Stimulated activated CD4-positive, alpha-beta T cell treated with anti-CD3 and anti-CD28 coated beads, Interleukin-15, amount 100 ng/mL, for 1 hour (primary cell): ENCODE measurements around the gene PRKRIP1.
"Not testable (repeated sequence)": the region's sequence is repeated elsewhere in the genome, so short reads cannot be mapped to it uniquely, and the experiment has no call there.

Experiments
- DNase-seq, 2 donors: peaks; one replicate each; pipeline ENCODE4 v3.0.0-alpha.2; 2020; ENCODE audit warnings: low read depth in 1 of 2, low spot score in 1 of 2

Gene PRKRIP1

DNA sequence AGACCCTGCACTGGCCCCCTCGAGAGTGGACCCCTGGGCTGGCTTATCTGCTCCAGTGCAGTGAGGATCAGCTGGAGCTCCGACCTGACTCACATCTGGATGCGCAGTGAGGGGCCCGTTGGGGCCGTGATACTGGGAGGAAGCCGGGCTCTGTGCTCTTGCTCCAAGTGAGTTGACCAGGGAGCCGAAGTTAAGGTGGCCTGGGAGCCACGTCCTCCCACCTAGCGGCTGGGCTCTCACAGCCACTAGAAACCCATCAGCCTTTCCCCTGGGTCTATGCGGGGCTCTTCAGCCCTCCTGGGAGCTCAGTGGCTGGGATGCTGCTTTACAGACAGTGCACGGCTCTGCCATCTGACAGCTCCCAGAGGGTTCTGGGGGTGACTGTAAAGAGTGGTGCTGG is 59.4 kb downstream of the PRKRIP1 start:
- no peak for DNase-seq

DNA sequence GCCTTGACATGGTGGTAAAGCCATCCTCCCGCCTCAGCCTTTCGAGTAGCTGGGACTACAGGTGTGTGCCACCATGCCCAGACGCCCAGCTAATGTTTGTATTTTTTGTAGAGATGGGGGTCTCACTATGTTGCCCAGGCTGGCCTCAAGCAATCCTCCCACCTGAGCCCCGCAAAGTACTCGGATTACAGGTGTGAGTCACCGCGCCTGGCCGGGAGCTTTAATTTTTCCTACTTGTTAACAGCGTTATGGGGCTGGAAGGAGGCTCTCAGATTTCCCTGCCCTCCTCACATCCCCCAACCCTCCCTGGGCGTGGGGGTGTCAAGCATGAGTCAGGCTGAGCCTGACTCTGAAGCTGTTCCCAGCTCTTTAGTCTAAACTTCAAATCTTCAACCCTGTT is 60.2 kb downstream of the PRKRIP1 start:
- DNase-seq, result no peak

DNA sequence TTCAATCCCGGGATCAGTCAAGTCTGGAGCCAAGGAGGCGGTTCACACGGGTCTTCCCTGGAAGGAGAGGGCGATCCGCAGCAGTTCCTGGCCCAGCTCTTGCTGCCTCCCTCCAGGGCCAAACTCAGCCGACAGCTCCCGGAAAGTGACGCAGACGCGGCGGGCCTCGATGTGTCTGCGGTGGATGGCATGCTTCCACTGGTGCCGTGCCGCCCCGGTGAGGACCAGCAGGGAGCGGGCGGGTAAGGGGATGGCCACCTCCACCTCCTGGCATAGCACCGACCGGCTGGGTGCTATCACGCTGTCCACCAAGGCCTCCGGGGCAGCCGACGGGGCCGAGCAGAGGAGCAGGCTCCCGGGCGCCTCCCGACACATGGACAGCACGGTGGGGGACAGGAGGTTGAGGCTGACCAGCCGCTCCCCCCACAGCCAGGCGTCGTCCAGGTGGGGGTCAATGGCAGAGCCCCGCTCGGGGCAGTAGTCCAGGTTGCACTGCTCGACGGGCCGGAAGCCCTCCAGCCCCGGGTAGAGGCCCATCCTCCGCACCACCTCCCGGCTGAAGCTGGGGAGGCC is 61.3 kb downstream of the PRKRIP1 start:
- DNase-seq, result no peak

DNA sequence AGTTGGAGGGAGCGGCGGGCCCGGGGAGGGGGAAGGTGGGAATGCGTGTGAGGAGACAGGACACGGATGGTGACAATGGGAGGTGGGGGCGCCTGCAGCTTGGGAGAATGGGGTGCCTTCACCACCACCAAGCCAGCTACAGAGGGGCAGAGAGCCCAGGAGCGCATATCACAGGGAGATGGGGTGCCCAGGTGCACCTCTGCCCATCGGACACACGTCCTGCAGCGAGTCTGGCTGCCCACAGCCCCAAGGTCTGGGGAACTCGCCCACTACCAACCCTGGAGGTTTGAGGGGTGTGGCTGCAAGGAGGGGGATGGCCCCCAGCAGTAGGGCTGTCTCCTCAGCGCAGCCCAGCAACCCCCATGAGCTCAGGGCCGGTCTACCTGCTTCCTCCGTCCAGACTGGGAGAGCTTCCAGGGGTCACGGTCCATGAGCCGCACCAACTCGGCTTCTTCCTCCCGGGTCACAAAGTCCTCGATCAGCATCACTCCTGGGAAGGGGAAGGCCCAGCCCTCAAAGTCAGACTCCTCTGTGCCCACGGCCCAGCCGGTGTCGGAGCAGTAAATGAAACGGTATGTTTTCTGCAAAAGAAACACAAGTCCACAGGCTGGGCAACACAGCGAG is 63.2 kb downstream of the PRKRIP1 start:
- DNase-seq, result no peak

DNA sequence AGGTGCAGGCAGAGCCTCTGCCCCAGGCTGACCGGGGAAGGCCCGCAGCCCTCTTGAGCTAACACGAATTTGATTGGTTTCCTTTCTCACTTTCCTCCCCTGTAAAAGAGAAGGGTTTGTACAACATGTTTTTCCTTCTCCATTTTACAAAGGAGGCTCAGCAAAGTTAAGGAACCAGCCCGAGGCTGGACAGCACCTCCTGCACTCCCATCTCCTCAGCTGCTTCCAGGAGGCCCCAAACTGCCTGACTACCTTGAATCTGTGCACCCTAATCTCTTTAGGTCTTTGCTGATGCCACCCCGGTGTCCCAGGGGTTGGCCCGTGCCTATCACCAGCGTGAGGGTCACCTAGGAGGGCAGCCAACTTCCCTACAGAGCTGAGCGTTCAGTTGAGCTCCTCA is 64.3 kb downstream of the PRKRIP1 start:
- DNase-seq, result no peak

DNA sequence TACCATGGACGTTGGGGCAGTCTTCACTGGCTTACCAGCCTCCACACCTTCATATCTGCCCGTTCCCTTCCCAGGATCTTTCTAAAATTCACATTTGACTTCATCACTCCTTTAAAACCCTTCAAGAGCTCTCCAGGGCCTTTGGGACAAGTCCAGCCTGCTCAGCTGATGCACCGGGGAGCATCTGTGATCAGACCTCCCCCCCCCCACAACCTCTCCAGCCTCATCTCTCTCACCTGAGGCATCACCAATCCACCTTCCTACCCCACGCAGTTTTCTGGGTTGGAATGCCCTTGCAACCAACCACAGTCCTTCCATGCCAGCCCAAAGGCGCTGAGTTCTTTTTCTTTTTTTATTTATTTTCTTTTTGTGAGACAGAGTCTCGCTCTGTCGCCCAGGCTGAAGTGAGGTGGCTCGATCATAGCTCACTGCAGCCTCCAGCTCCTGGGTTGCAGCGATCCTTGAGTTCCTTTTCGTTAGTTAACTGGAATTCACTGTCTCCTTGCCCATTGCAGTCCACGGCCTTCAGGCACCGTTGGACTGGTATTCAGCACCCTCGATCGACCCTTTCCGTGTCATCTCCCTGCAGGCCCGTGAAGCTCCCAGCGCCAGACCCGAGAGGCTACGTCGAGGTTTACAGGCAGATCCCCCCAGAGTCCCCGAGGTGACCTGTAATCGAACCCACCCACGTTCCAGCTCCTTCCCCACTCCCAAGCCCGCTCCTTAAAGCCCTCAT is 67.8 kb downstream of the PRKRIP1 start:
- DNase-seq, result no peak

DNA sequence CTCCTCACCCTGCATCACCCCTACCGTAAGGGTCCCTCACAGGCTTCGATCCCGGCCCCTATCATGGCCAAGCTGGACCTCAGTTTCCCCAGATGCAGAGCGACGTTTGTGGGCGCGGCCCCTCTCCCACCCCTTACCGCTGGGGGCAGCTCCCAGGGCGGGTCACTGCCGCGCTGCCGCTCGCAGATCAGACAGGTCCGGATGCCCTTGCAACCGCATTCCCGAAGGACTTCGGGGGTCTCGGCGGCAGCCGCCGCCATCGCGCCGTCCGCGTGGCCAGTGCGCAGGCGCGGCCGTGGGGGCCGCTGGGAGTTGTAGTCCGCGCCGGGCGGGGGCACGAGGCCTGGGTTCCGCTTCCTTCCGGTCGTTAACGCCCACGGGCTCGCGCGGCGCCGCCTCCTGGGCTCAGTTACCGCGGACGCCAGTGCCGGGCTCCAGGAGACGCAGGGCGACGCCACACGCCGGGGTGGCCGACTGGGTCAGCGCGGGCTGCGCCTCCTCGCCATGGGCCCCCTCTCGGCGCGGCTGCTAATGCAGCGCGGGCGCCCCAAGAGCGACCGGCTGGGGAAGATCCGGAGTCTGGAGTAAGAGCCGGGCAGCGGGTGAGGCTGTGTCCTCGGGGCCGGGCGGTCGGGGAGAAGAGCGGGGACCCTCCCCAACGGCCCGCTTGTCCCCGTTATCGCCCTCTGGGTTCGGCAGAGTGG is 68.6 kb downstream of the PRKRIP1 start, which contains the start of the genes ALKBH4 and LRWD1:
Gene ALKBH4, minus strand, starts transcription at position 287 of the 704 bp plus-strand sequence. Its CDS starts 27 bp downstream, at position 260.
Gene LRWD1, plus strand, starts transcription at position 408 of the 704 bp plus-strand sequence. Its CDS starts 97 bp downstream, at position 505.
- DNase-seq, result peak; percentile 90 to 96

DNA sequence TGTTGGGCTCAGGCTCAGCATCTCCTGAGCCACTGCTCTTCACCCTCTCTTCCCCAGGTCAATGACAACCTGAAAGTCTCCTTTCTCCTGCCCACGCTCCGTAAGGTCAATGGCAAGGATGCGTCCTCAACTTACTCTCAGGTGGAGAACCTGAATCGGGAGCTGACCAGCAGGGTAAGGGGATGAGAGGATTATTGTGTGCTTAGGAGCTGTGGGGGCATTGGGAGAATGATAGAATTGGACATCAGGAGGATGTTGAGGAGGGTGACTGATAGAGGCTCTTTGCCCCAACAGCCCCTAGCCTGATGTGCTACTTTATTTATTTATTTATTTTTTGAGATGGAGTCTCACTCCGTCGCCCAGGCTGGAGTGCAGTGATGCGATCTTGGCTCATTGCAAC is 69.9 kb downstream of the PRKRIP1 start:
- DNase-seq, result no peak

DNA sequence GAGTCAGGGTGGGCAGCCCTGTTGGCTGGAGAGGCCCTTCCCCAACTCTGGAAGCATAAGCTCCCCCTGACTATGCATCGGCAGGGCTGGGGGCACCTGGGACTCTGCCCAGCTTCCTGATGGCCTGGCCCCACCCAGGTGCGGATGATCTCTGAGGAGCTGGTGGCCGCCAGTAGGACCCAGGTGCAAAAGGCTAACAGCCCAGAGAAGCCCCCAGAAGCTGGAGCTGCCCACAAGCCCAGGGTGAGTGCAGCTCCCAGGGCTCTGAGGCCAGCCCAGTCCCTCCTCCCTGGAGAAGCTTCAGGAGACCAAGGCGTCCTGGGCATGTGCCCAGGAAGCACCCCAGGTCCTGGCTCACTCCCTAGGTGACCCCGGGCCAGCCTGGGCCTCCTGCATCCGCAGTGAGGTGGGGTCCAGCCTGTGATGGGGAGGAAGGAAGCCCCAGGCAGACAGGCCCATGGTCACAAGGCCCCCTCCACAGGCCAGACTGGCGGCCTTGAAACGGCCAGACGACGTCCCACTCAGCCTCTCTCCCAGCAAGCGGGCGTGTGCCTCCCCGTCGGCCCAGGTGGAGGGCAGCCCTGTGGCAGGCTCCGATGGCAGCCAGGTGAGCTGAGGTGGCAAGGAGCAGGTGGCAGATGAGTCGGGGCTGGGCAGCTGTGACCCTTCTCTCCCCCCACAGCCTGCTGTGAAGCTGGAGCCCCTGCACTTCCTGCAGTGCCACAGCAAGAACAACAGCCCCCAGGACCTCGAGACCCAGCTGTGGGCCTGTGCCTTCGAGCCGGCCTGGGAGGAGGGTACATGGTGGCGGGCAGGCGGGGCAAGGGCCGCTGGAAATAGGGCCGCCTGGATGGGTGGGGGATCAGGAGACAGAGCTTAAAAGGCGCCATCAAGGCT is 71.7 kb downstream of the PRKRIP1 start:
- no peak for DNase-seq

DNA sequence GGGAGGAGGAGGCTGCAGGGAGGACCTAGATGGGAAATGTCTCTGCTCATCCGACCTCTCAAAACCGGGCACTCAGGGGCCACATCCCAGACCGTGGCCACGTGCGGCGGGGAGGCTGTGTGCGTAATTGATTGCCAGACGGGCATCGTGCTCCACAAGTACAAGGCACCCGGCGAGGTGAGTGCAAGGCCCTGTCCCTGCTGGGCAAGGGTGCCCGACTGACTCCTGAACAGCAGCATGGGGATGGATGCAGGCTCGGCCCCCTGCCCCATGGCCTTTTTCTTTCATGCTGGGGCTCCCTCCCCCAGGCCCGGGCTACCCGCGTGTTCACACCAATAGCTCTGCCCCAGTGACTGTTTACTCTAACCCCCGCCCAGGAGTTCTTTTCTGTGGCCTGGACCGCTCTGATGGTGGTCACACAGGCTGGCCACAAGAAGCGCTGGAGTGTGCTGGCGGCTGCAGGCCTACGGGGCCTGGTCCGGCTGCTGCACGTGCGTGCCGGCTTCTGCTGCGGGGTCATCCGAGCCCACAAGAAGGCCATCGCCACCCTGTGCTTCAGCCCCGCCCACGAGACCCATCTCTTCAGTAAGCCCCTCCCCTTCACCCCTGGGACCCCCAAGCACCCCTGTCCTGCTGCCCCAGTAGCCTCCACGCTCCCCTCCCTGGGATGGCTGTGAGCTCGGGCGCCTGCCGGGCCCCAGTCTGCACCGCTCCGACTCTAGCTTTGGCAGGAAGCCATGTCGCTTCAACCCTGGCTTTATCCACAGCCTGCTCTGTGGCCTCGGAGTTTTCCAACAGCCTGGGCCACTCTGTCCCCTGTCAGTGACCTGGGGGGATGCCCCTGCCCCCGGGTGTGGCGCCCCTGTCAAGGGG is 72.6 kb downstream of the PRKRIP1 start:
- no peak for DNase-seq

DNA sequence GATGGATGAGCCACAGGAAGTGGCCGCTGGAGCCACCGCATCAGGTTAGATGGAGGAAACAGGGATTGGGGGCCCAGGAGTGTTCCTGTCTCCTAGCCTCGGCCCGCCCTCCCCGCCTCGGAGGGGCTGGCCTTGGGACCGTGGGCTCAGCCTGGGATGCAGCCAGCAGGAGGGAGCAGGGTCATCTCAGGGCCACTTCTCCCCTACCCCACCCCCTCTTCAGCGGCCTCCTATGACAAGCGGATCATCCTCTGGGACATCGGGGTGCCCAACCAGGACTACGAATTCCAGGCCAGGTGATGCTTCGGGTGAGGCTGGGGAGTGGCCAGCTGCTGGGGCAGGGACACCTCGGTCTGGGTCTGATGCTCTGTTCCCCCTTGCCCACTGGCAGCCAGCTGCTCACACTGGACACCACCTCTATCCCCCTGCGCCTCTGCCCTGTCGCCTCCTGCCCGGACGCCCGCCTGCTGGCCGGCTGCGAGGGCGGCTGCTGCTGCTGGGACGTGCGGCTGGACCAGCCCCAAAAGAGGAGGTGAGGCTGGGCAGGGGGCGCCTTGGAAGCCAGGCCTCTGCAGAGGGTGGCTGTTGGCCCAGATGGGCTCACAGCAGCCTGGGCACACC is 73.3 kb downstream of the PRKRIP1 start:
- no peak for DNase-seq

DNA sequence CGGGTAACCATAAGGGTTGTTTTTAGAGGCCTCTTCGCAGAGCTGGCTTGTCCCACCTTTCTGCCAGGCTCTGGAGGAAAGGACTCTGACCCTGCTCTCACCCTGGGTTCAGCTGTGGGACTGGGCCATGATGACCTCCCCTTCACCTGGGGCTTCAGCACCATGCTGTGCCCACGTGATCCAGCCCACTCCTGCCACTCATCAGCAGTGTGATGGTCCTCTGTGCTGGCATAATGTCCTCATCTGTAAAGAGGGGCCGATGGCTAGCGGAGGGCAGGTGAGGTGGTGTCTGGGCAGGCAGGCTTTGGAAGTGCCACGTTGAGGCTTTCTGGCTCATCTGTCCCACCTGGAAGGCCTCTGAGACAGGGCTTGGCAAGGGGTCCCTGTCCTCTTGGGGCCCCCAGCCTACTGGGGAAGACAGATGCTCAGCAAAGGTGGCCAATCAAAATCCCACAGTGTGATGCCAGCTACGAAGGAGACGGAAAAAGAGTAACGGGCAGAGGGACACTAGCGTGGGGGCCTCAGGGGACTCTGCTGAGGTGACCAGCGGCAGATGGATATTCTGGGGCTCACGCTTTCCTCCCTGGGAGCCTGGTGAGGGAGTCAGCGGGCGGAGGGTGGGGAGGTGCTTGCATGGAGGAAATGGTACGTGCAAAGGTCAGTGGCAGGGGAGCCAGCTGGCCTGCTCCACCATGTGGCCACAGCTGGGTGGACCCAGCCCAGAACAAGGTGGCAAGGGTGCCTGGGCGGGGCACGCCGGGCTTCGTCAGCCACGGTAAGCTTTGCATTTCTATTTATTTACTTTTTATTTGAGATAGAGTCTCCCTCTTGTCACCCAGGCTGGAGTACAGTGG is 74.0 kb downstream of the PRKRIP1 start:
- no peak for DNase-seq

DNA sequence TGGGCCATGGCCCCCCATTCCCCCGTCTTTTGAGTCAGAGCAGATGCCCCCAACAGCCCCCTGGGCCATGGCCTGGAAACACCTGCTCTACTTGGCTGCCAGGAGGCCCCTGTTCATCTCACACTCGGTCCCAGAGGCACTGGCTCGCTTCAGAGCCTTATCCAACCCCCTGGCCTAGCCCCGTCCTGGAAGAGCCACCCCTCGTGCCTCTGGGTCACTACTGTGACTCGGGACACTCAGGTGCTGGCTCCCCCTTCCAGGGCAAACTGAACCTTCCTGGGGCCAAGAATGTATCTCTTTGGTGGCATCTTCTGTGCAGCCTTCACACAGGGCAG is 75.6 kb downstream of the PRKRIP1 start:
- no peak for DNase-seq

DNA sequence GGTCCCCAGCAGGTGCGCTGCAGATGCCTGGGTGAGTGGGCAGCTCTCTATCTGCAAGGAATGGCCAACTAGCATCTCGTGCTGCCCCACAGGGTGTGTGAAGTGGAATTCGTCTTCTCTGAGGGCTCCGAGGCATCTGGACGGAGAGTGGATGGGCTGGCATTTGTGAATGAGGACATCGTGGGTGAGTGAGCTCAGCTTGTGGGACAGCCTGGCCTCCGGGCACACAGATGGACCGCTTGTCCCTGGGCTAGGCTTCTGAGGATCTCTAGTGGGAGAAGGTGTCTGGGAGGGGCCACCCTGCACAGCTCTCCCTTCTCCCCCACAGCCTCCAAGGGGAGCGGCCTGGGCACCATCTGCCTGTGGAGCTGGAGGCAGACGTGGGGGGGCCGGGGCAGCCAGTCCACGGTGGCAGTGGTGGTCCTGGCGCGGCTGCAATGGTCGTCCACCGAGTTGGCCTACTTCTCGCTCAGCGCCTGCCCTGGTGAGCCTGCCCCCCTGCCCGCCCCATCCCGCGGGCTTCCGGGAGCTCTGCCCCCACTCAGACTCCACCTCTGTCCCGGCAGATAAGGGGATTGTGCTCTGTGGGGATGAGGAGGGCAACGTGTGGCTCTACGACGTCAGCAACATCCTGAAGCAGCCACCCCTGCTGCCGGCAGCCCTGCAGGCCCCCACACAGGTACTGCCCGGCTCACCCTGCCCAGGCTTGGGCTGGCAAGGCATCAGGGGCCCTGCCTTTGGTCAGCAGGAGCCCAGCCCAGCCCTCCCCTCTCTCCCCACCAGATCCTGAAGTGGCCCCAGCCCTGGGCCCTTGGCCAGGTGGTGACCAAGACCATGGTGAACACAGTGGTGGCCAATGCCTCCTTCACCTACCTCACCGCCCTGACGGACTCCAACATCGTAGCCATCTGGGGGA is 76.2 kb downstream of the PRKRIP1 start:
- no peak for DNase-seq

DNA sequence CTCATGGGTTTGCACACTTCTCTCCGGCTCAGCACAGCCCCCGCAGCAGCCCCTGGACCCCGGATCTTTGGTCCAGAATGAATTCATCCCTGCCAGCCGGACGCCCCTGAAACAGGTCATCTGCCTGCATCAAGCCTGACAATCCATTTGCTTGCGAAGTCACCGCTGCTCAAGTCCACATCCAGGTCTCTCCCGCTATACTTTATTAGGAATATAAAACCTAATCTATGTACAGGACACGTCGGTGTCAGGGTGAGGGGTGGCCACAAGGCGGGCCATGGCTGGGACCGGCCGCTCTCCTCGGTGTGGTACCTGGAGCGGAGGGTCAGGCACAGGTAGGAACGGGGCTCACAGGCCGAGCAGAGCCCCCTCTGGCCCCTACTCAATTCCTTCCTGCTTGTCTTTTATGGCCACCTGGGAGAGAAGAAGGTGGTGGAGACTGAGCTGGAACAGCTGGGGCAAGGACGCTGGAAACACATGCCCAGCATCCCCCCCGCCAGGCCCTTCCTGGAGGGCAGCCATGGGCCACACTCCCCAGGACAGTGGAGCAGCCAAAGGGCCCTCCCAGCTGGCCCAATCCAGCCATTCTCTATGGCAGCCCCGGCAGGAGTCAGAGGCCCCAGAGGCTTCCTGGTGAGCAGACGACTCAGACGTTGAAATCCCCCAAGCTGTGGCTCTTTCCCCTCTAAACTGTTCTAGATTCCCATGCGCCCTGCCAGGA is 77.3 kb downstream of the PRKRIP1 start:
- DNase-seq, result no peak

DNA sequence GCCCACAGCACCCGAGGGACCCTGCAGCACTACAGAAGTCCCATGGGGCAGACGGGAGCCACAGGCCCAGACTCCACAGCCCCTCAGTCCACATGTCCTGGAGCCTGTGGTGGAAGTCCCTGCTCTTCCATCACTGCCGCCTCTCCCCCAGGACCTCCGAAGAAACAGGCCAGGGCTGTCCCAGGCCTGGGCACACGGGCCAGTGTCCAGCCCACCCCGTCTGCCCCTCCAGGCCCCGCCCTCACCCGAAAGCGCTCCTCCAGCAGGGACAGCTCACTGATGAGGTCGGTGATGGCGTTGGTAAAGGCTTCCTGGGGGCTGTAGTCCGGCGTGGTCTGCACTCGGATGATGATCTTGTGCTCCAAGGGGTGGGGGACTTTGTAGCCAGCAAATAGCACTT is 78.0 kb downstream of the PRKRIP1 start:
- DNase-seq, result not testable (repeated sequence)
